ENCODE results near the gene CSPG5. TPM values are rescaled to one million over a fixed set of nuclear protein-coding genes. Genes with fewer than 3 reads are reported as not detected.

The CSPG5 gene
- total and polyA plus RNA-seq, 11 donors = 0.12 to 0.86 (median 0.34) TPM; not detected in 1

DNA sequence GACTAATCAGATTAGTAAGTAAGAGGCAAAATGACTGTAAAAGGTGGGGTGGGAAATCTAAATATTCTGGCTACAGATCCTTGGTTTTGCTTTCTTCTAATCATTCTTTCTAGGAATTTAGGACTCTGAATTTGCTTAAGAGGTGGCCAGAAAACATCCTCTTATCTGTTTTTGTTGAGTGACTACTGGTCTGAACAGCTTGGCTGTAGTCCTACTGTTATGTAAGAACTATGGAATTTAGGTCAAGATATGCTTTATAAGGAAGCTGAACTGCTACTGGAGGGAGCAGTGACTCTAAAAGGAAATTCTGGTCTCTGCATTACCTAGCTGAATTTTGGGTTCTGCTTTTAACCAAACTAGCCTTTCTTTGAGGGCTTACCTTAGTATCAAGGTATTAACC, 33.5 kb upstream of the CSPG5 start:
- peaks cover 0 to 78% (median 44%) of the 10 kb centered on the region in 9 donors for H3K36me3 ChIP-seq
- peak; percentile 75 to 94 (median 84) for ATAC-seq
- intact Hi-C loops (cut with DNase I) = loop anchor here in 1 of 10 donors (5.0 kb wide), 1 partner anchor 90 kb away; no protein-coding TSS in a partner anchor

DNA sequence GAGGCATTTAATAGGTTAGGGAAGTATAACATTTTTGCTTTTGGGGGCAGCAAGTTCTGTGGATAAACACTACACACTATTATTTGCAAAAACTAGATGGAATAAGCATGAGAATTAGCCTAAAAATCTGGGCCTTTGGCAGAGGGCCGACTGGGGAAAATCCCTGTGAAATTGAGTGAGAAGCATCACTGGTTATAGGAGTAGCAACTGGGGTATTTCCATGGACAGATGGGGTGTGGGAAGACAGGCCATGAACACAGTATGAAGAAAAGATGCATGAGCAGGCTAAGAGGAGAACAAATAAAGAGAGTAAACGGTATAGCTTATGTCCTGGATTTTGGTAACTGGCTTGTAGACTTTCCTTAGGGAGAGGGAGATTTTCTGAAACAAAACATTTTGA, 32.9 kb upstream of the CSPG5 start:
- intact Hi-C loops (cut with DNase I) = loop anchor here in 1 of 10 donors (5.0 kb wide), 1 partner anchor 89 kb away; no protein-coding TSS in a partner anchor
- Histone ChIP-seq H3K4me1 (peaks cover 0 to 38% (median 21%) of the 10 kb centered on the region in 12 donors), H3K27me3 (no peaks in the 10 kb centered on the region), H3K27ac (peak overlapping the region in 6 of 12 donors; percentile 14 to 66 (median 50)), H3K36me3 (peaks cover 0 to 79% (median 45%) of the 10 kb centered on the region in 9 donors), H3K4me3 (no peak overlapping the region), H3K9me3 (no peaks in the 10 kb centered on the region)
- 65 to 71% (median 68%) methylated on average over 2 of the region's 2 CpGs for WGBS, 4 donors
- ATAC-seq (peak in 2 of 4 donors; percentile 15 to 21), DNase-seq (no peak)
- TF ChIP-seq, protein P1, sequence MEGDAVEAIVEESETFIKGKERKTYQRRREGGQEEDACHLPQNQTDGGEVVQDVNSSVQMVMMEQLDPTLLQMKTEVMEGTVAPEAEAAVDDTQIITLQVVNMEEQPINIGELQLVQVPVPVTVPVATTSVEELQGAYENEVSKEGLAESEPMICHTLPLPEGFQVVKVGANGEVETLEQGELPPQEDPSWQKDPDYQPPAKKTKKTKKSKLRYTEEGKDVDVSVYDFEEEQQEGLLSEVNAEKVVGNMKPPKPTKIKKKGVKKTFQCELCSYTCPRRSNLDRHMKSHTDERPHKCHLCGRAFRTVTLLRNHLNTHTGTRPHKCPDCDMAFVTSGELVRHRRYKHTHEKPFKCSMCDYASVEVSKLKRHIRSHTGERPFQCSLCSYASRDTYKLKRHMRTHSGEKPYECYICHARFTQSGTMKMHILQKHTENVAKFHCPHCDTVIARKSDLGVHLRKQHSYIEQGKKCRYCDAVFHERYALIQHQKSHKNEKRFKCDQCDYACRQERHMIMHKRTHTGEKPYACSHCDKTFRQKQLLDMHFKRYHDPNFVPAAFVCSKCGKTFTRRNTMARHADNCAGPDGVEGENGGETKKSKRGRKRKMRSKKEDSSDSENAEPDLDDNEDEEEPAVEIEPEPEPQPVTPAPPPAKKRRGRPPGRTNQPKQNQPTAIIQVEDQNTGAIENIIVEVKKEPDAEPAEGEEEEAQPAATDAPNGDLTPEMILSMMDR (IDR thresholded peaks at IDR 0.05) = no peak
- no peak for TF ChIP-seq POLR2A (IDR thresholded peaks at IDR 0.05)

More for the DNA sequence above, 33.5 kb upstream of the CSPG5 start:
- Histone ChIP-seq H3K27me3 (no peaks in the 10 kb centered on the region), H3K4me3 (no peak overlapping the region), H3K4me1 (peaks cover 0 to 38% (median 21%) of the 10 kb centered on the region in 12 donors), H3K9me3 (no peaks in the 10 kb centered on the region), H3K27ac (peak overlapping the region in 8 of 12 donors; percentile 14 to 66 (median 40))
- no peak for DNase-seq
- TF ChIP-seq, protein P1 (IDR thresholded peaks at IDR 0.05) = no peak
- no peak for TF ChIP-seq POLR2A (IDR thresholded peaks at IDR 0.05)

DNA sequence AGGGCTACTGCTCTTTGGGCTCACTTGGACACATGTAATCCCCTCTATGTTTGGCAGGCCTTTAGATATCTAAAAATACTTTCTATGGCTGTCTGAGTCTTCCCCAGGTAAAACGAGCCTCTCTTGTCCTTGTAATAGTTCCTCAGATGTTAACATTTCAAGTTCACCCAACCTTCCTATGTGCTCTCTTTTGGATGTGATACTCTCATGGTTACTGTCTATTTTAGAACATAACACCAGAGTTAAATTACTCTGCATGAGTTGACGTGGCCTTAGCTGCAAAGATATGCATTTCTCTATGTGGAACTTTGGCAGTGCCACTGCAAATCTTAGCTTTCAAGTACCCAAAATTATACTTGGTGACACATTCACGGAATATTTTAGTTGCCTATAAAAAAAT, 31.9 kb upstream of the CSPG5 start:
- no peaks in the 10 kb centered on the region for H3K27me3 ChIP-seq
- H3K4me1 ChIP-seq = peaks cover 0 to 38% (median 21%) of the 10 kb centered on the region in 12 donors
- ATAC-seq (peak; percentile 25 to 49 (median 47)), DNase-seq (no peak)
- 45 to 68% (median 61%) methylated on average over 3 of the region's 3 CpGs for WGBS, 4 donors
- intact Hi-C loops (cut with DNase I) = loop anchor here in 1 of 10 donors (5.0 kb wide), 1 partner anchor 88 kb away; no protein-coding TSS in a partner anchor
- peaks cover 0 to 80% (median 51%) of the 10 kb centered on the region in 9 donors for H3K36me3 ChIP-seq
- no peaks in the 10 kb centered on the region for H3K9me3 ChIP-seq
- H3K27ac ChIP-seq = peak overlapping the region in 6 of 12 donors; percentile 10 to 66 (median 37)
- H3K4me3 ChIP-seq = no peak overlapping the region
- no peak for TF ChIP-seq POLR2A (IDR thresholded peaks at IDR 0.05)
- TF ChIP-seq, protein P1 (IDR thresholded peaks at IDR 0.05) = no peak

DNA sequence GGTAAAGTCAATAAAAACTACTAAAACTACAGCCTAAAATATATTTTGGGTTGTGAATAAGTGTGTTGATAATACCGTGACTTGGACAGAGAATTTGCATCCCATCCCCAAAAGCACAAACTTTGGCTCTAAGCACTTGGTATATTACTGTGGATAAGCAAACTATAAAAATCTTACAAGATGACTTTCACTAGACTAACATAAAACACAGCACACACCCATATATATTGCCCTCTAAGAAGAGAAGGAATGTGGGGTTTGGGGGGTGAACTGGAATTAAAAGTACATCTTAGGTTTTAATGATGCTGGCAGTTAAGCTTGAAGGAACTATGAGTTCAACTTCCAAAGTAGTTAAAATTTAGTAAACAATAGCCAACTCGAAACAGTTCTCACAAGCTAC, 28.7 kb upstream of the CSPG5 start:
- Histone ChIP-seq H3K4me1 (peaks cover 0 to 24% (median 14%) of the 10 kb centered on the region in 12 donors), H3K4me3 (no peak overlapping the region), H3K27ac (no peak overlapping the region), H3K27me3 (no peaks in the 10 kb centered on the region), H3K36me3 (peaks cover 0 to 81% (median 46%) of the 10 kb centered on the region in 9 donors), H3K9me3 (no peaks in the 10 kb centered on the region)
- ATAC-seq (no peak), DNase-seq (no peak)
- WGBS, 4 donors = 82 to 94% (median 92%) methylated on average over 2 of the region's 2 CpGs
- intact Hi-C loops (cut with DNase I) = no loop called here
- TF ChIP-seq, protein P1 (IDR thresholded peaks at IDR 0.05) = no peak
- TF ChIP-seq POLR2A (IDR thresholded peaks at IDR 0.05) = no peak

All from heart left ventricle (tissue), 16 donors.